Activated CD4-positive, alpha-beta T cell treated with anti-CD3 and anti-CD28 coated beads, Interleukin-2, amount 50 U/mL, for 16 hours (primary cell): Measurements from ENCODE around the gene KRTAP10-1.
"Not testable (repeated sequence)": the region's sequence is repeated elsewhere in the genome, so short reads cannot be mapped to it uniquely, and the experiment has no call there.

Experiments used
- DNase-seq: peaks from one replicate; pipeline ENCODE4 v3.0.0-alpha.2; 2020

The KRTAP10-1 gene, protein sequence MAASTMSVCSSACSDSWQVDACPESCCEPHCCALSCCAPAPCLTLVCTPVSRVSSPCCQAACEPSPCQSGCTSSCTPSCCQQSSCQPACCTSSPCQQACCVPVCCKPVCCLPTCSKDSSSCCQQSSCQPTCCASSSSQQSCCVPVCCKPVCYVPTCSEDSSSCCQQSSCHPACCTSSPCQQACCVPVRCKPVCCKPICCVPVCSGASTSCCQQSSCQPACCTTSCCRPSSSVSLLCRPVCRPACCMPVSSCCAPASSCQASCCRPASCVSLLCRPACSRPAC

DNA sequence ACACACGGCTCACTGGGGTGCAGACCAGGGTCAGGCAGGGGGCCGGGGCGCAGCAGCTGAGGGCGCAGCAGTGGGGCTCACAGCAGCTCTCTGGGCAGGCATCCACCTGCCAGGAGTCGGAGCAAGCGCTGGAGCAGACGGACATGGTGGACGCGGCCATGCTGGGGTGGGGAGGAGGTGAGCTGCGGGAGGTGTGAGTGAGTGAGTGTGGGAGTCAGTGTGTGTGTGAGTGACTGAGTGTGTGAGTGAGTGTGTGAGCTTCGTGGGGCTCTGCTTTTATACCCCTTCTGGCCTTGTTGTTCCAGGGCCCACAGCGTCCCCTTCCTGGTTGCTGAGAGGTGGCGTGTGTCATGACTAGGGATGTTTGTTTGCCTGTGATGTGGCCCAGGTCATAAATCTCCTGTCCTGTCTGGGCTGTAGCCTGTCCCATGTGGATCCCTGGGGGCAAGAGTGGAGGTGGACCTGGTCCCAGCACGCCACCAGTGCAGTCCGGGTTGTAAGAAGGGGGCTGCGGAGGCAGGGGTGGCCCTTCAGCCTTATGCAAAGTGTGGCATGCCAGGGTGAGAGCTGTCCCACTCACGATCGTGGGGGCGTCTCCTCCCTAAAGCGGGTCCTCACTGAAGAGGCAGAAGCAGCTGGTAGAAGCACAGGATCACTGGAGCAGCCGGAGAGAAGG is at the start of gene KRTAP10-1:
Gene KRTAP10-1 (minus strand): TSS at position 205 of the 676 bp plus-strand sequence. CDS start 45 bp downstream, at position 160.
- DNase-seq: no peak

DNA sequence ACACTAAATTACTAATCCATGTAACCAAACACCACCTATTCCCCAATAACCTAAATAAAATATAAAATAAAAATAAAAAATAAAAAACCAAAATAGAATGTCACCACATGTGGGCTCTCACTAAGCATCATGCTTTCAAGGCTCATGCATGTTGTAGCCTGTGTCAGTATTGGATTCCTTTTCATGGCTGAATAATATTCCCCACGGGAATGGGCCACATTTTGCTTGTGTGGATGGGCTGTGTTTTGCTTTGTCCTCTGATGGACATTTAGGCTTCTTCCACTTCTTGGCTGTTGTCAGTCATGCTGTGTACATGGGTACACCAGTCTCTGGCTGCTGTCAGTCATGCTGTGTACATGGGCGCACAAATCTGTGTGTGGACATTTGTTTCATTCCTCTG is 49.1 kb upstream of the KRTAP10-1 start:
- DNase-seq: no peak

DNA sequence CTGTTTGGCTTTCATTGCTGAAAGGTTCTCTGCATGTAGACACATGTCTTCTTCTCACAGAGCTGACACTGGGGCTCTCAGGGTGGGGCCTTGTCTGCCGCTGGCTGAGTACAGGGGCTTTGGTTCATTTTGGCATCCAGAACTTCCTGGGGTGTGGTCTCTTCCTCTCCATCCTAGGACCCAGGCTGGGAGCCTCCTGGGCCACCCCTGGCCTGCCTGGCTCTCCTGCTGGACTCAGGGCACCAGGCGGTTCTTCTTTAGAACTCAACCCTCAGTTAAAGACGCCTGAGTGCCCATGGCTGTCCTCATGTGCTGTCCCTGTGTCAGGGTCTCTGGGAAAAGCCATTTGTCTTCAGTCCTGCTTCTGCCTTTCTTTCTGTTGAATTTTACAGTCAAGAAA is 45.9 kb upstream of the KRTAP10-1 start:
- DNase-seq: no peak

DNA sequence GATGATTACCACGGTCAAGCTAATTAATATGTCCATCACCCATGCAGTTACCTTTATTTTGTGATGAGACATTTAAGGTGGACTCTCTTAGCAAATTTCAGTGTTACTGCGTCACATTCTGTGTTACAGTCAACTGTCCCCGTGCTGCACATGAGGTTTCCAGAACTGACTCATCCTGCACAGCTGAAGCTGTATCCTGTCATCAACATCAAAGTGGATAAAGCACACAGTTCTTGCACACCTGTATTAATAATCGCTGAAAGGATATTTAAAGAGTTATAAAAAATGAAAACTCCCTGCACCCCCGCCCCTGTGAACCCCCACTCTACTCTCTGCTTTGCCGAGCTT is 43.8 kb upstream of the KRTAP10-1 start:
- peak; percentile 41 for DNase-seq

DNA sequence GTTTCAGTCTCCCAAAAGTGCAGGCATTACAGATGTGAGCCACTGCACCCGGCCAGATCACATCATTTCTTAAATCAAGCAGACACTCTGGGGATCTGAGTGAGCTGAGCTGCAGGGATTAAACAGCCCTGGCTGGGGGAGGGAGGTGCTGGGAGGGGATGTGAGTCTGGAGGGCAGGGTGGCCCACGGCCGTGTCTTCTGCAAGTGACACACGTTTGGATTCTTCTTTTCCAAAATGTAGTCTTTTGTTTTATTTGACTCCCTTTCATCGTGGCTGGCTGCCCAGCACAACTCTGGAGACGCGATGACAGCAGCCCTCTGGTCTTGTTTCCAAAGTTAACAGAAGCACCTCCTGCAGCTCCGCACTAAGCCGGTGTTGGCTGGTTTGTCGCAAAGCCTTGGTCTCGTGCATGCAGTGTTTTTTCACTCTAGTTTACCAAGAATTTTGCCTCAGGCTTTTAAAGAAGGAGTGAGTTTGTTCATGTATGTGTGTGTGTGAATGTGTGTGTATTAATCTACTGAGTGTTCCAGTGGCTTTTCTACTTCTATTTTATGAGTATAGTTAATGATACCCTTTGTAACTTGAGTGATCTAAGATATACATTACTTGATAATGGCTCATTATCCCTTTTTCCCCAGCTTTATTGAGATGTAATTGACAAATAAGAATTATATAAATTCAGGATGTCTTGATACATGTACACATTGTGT is 43.2 kb upstream of the KRTAP10-1 start:
- DNase-seq: no peak

DNA sequence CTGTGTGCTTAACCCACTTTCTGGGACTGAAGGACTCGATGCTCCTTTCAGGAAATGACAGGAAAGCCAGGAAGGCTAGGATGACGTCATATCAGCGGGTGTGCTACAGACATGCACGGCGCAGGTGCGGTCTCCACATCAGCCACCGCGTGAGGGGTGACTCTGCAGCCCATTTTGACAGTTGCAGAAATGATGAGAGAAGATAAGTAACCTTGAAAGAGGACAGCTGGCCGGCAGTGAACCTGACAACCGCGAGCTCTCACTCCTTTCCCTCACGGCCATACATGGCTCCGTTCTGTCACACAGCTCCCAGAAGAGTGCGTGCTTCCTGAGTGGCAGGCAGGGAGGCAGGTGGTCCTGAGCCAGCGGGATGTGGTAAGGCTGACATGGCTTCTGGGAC is 42.1 kb upstream of the KRTAP10-1 start:
- no peak for DNase-seq

DNA sequence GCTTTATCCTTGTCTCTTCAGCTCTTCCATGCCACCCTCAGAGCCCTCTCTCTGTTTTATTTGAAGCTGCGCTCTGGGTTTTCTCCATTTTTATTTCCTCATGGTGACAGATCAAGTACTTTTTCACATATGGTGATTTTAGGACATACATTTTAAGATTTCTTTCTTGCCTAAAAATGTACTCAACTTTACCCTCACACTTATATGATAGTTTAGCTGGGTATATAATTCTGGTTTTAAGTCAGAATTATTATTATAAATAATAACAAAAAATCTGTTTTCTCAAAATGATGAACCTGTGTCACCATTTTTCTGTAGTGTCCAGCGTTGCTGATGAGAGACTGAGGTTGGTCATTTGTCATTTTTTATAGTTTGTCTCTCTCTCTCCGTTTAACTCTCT is 41.2 kb upstream of the KRTAP10-1 start:
- DNase-seq: no peak

DNA sequence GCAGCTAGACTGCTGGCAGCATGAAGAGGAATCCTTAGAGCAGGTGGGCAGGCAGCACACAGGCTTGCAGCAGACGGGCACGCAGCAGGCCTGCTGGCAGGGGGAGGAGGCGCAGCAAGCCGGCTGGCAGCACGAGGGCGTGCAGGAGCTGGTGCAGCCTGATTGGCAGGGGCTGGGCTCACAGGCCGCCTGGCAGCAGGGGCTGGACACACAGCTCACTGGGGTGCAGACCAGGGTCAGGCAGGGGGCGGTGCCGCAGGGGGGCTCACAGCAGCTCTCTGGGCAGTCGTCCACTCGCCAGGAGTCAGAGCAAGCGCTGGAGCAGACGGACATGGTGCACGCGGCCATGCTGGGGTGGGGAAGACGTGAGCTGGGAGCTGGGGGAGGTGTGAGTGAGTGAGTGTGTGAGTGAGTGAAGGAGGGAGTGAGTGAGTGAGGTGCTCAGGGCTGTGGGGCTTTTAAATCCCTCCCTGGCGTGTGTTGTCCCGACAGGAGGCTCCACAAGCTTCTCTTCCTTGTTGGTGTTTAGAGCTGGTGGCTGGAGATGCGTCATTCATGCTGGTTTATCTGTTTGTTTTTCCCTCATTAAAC is 40.3 kb upstream of the KRTAP10-1 start, which contains the start of gene KRTAP10-5:
Gene KRTAP10-5 (minus strand): TSS at position 374 of the 591 bp plus-strand sequence. CDS start 26 bp downstream, at position 348.
- DNase-seq: not testable (repeated sequence)

DNA sequence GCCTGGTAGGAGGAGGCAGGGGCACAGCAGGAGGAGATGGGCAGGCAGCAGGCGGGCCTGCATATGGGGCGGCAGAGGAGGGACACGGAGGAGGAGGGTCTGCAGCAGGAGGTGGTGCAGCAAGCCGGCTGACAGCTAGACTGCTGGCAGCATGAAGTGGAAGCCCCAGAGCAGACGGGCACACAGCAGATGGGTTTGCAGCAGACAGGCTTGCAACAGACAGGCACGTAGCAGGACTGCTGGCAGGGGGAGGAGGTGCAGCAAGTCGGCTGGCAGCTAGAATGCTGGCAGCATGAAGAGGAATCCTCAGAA is 39.8 kb upstream of the KRTAP10-1 start:
- no peak for DNase-seq

DNA sequence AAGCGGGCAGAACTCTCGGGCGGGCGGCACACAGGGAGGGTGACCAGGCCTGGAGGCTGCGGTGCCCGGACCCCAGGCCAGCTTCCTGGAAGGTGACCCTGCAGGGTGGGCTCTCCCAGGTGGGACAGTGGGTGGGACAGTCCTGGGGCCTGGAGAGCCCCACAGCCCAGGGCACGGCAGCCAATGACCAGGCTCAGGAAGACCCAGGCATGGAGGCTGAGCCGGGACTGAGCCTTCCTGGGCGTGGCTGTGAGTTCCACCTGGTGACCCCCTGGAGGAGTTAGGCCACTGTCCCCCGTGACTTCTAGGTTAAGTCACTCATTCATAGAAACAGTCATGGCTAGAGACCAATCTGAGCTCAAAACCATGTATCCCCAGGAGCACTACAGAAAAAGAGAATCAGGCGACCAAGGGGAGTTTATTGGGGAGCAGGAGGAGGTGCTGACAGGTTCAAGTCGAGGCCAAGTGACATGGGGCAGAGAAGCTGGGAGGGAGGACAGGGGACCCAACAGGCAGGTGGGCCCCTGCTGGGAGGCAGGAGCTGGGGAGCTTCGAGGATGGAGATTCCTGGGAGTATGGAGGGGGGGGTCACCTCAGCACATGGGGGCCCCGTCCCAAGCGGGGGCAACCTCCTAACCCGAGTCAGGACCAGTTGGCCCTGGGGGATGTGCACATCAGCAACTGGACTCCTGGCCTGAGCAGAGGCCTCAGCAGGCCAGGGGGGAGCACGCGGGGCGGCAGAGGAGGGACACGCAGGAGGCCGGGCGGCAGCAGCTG is 39.2 kb upstream of the KRTAP10-1 start:
- no peak for DNase-seq

DNA sequence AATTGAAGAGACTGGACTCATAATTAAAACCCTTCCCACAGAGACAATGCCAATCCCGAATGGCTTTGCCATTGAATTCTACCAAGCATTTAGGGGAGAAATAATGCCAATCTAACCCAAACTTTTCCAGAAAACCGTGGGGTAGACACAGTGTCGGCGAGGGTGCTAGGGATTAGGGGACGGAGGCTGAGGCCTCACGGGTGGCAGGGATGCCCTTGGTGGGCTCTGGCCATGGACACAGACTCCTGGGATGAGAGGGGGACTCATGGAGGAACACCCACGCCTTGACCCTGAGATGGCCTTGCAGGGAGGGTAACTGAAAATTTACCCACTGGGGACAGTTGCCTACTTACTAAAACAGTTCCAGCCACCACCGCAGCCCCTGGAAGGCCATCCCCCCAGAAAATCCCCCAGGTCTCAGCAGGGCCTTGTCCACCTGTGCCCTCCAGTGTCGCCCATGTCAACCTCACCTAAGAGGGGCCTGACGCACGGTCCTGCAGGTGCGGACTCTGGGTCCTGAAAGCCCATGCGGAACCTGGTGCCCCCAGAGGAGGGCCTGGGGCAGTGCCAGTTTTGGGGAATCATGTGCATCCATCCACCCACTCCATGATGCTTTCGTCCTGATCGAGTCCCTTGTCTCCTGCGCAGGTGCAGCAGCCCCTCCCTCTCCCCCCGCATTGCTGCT is 38.5 kb upstream of the KRTAP10-1 start:
- DNase-seq: no peak

DNA sequence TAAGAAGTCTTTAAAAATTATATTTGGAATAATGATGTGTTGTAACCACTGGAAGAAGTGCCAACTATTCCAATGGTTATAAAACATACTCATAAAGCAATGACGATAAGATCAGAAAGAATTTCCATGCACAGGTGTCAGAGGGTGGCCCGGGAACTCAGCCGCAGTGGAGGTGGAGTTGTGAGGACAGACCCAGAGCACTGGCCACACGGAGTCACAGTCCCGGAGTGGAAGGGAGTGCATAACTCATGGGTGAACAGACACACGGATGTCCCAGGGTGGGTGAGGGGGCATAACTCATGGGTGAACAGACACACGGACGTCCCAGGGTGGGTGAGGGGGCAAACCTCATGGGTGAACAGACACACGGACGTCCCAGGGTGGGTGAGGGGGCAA is 36.0 kb upstream of the KRTAP10-1 start:
- no peak for DNase-seq

DNA sequence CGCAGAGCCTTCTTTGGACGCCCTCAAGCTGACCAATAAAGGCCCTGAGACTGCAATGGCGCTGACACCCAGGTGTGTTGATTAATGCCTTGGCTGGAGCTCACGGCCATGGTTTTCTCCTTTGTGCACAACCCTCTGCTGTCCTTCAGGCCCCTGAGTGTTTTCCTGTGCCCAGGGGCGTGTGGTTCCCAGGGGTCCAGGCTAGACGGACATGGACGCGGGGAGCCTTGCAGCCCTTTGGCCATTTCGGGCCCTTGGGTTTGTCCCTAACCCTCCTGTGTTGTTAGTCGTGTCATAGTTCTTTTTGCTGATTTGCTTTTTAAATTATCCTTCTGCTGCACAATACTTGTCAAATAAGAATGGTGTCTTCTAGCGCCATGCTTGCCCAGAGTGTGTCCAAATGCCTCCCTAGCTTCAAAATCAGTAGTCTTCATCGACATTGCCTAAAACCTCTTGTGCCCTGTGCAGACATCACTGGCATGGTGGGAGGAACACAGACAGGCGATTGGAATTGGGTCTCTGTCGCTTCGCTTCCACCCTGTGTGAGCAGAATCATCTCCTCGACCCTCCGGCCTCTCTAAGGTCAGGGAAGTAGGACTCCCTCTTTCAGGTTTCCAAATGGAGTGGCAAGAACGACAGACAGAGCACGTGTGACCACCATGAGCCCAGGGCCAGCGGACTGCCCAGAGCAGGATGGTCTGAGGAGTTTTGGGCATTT is 35.5 kb upstream of the KRTAP10-1 start:
- no peak for DNase-seq

DNA sequence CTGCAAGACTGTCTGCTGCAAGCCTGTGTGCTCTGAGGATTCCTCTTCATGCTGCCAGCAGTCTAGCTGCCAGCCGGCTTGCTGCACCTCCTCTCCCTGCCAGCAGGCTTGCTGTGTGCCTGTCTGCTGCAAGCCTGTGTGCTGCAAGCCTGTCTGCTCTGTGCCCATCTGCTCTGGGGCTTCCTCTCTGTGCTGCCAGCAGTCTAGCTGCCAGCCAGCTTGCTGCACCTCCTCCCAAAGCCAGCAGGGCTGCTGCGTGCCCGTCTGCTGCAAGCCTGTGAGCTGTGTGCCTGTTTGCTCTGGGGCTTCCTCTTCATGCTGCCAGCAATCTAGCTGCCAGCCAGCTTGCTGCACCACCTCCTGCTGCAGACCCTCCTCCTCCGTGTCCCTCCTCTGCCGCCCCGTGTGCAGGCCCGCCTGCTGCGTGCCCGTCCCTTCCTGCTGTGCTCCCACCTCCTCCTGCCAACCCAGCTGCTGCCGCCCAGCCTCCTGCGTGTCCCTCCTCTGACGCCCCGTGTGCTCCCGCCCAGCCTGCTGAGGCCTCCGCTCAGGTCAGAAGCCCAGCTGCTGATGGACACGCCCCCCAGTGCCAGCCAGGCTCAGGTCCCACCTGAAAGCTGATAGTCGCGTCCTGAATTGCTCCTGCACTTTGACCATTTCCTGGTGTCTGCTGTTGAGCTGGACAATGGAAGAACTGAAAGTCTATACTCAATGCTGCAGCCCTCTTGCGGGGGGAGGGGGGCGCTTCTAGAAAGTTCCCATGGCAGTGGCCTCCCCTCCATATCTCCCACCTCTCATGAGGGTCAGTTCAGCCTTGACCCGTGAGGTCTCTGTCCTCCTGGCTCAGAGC is 34.7 kb upstream of the KRTAP10-1 start:
- DNase-seq: no peak

DNA sequence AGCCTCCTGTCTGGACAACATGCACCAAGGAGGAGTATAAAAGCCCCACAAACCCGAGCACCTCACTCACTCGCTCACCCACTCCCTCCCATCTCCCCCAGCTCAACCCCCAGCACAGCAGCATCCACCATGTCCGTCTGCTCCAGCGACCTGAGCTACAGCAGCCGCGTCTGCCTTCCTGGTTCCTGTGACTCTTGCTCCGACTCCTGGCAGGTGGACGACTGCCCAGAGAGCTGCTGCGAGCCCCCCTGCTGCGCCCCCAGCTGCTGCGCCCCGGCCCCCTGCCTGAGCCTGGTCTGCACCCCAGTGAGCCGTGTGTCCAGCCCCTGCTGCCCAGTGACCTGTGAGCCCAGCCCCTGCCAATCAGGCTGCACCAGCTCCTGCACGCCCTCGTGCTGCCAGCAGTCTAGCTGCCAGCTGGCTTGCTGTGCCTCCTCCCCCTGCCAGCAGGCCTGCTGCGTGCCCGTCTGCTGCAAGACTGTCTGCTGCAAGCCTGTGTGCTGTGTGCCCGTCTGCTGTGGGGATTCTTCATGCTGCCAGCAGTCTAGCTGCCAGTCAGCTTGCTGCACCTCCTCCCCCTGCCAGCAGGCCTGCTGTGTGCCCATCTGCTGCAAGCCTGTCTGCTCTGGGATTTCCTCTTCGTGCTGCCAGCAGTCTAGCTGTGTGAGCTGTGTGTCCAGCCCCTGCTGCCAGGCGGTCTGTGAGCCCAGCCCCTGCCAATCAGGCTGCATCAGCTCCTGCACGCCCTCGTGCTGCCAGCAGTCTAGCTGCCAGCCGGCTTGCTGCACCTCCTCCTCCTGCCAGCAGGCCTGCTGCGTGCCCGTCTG is 33.8 kb upstream of the KRTAP10-1 start, which contains the start of gene KRTAP10-4:
Gene KRTAP10-4 (plus strand): TSS at position 100 of the 827 bp plus-strand sequence. CDS start 30 bp downstream, at position 130.
- not testable (repeated sequence) for DNase-seq

DNA sequence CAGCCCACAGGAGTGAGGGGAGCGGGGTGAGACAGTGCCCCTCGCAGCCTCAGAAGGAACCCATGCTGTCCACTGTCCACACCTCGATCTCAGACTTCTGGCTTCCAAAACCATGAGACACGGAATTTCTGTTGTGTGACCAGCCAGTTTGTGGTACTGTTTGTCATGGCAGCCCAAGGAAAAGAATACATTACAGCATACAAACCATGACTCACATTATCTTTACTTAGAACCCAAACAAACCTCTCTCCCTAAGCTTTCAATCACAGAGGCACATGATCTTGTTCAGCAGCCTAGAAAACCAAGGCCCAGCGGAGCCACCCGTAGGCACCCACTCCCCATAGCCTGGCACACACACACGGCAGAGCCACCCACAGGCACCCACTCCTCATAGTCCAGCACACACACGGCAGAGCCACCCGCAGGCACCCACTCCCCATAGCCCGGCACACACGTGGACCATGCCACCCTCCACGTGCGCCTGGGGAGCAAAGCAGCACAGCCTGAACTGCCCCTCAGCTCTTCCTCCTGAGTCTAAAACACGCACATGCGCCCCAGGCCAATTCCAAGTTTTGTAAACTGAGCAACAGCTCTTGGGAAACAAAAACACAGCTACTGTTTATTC is 33.1 kb upstream of the KRTAP10-1 start:
- no peak for DNase-seq

DNA sequence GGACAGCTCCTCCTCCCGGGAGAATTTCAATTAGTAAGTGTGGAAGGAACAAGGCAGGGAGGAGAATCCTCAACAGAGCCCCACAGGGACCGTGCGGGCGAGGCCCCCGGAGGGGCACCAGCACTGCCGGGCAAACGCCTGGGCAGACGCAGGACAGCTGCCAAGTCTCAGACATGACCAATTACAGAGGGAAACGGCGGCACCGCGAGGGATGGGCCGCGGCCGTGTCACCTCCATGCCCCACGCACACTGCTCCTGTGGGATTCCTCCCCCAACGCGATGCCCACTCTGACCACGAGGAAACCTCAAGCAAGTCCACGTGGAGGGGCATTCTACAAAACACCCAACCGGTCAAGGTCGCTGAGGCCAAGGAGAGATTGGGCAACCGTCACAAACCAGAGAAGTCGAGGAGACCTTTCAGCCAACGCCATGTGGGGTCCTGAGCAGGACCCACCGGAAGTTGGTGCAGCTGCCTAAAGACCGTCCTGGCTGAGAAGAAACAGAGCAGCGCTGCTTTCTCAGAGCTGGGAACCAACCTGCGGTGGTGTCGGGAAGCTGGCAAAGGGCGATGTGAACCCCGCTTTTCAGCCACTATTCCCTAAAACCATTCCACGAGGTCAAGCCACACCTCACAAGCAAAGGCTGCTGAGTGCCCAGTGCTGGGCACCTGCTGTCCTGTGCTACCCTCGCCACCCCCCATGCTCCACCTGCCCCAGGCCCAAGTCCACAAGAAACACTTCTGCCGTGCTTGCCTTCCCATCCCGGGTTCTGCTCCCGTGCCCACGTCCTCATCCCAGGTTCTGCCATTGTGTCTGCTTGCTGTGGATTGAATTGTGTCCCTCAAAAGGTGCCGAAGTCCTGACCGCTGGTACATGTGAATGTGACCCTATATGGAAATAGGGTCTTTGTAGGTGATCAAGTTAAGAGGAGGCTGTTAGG is 32.1 kb upstream of the KRTAP10-1 start:
- no peak for DNase-seq

DNA sequence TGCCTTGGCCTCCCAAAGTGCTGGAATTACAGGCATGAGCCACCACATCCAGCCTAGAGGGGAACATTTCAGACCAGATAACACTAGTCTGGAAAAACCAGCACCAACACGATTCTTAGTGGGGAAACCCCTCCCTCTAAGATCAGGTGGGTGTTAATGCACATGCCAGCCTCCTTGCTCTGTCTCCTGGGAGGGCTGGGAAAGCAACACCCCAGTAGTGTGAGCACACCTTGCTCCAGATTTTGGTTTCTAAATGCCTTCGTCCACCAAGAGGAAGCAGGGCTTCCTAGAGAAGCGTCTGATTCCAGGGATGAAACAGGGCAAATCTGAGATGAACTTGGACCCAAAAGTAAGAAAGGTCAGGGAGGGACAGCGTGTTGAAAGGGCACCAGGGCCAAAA is 31.3 kb upstream of the KRTAP10-1 start:
- DNase-seq: no peak
